ENCODE results near the gene NPHP4. TPM values are rescaled to one million over a fixed set of nuclear protein-coding genes. Genes with fewer than 3 reads are reported as not detected.
A peak's percentile ranks its signal among the peaks of the same experiment; 100 is the strongest.

NPHP4 gene
- total RNA-seq, 1 donor: 8.0 TPM

- Histone ChIP-seq H3K36me3 (ENCODE audit: insufficient read depth, low read length) (peaks cover 11% of the 10 kb centered on the region), H3K4me2 (ENCODE audit: insufficient read depth, low read length) (no peak overlapping the region), H3K4me1 (ENCODE audit: insufficient read depth, low read length) (no peaks in the 10 kb centered on the region), H3K27me3 (ENCODE audit: insufficient read depth, low read length) (no peaks in the 10 kb centered on the region), H3K4me3 (ENCODE audit: insufficient read depth, low read length) (no peak overlapping the region), H3K79me2 (ENCODE audit: insufficient read depth, low read length) (no peaks in the 10 kb centered on the region), H4K20me1 (ENCODE audit: insufficient read depth, low read length) (no peaks in the 10 kb centered on the region), H2AFZ (ENCODE audit: low read length) (no peak overlapping the region), H3K27ac (ENCODE audit: low read depth, low read length) (no peak overlapping the region), H3K9me3 (ENCODE audit: low read depth, low read length) (no peaks in the 10 kb centered on the region)
- peak; percentile 26 for DNase-seq (ENCODE audit: insufficient read length, low spot score, missing footprints)
- TF ChIP-seq CTCF (IDR thresholded peaks at IDR 0.05; ENCODE audit: extremely low read depth, low read depth, low read length): no peak
These were observed 116.1 kb downstream of the NPHP4 start for GRCh38 chr1:5876094-5876650.

- peak; percentile 59 for DNase-seq (ENCODE audit: insufficient read length, low spot score, missing footprints)
- Histone ChIP-seq H3K36me3 (ENCODE audit: insufficient read depth, low read length) (peaks cover 11% of the 10 kb centered on the region), H3K4me2 (ENCODE audit: insufficient read depth, low read length) (no peak overlapping the region), H3K4me3 (ENCODE audit: insufficient read depth, low read length) (no peak overlapping the region), H2AFZ (ENCODE audit: low read length) (no peak overlapping the region), H4K20me1 (ENCODE audit: insufficient read depth, low read length) (no peaks in the 10 kb centered on the region), H3K79me2 (ENCODE audit: insufficient read depth, low read length) (no peaks in the 10 kb centered on the region), H3K9me3 (ENCODE audit: low read depth, low read length) (no peaks in the 10 kb centered on the region), H3K27me3 (ENCODE audit: insufficient read depth, low read length) (no peaks in the 10 kb centered on the region), H3K27ac (ENCODE audit: low read depth, low read length) (no peak overlapping the region), H3K4me1 (ENCODE audit: insufficient read depth, low read length) (no peaks in the 10 kb centered on the region)
- no peak for TF ChIP-seq CTCF (IDR thresholded peaks at IDR 0.05; ENCODE audit: extremely low read depth, low read depth, low read length)
These were observed 116.8 kb downstream of the NPHP4 start for GRCh38 chr1:5875345-5875910.

GRCh38 chr1:5874416-5875110, 117.7 kb downstream of the NPHP4 start:
- Histone ChIP-seq H3K4me2 (ENCODE audit: insufficient read depth, low read length) (no peak overlapping the region), H2AFZ (ENCODE audit: low read length) (no peak overlapping the region), H3K27ac (ENCODE audit: low read depth, low read length) (no peak overlapping the region), H3K9me3 (ENCODE audit: low read depth, low read length) (no peaks in the 10 kb centered on the region), H3K4me3 (ENCODE audit: insufficient read depth, low read length) (no peak overlapping the region), H4K20me1 (ENCODE audit: insufficient read depth, low read length) (no peaks in the 10 kb centered on the region), H3K4me1 (ENCODE audit: insufficient read depth, low read length) (no peaks in the 10 kb centered on the region), H3K27me3 (ENCODE audit: insufficient read depth, low read length) (no peaks in the 10 kb centered on the region), H3K79me2 (ENCODE audit: insufficient read depth, low read length) (no peaks in the 10 kb centered on the region), H3K36me3 (ENCODE audit: insufficient read depth, low read length) (peaks cover 4% of the 10 kb centered on the region)
- DNase-seq (ENCODE audit: insufficient read length, low spot score, missing footprints): no peak
- TF ChIP-seq CTCF (IDR thresholded peaks at IDR 0.05; ENCODE audit: extremely low read depth, low read depth, low read length): no peak

- Histone ChIP-seq H3K36me3 (ENCODE audit: insufficient read depth, low read length) (peaks cover 4% of the 10 kb centered on the region), H3K9me3 (ENCODE audit: low read depth, low read length) (no peaks in the 10 kb centered on the region), H3K79me2 (ENCODE audit: insufficient read depth, low read length) (no peaks in the 10 kb centered on the region), H3K4me1 (ENCODE audit: insufficient read depth, low read length) (no peaks in the 10 kb centered on the region), H2AFZ (ENCODE audit: low read length) (no peak overlapping the region), H3K27me3 (ENCODE audit: insufficient read depth, low read length) (no peaks in the 10 kb centered on the region), H3K27ac (ENCODE audit: low read depth, low read length) (no peak overlapping the region), H3K4me2 (ENCODE audit: insufficient read depth, low read length) (no peak overlapping the region), H3K4me3 (ENCODE audit: insufficient read depth, low read length) (no peak overlapping the region), H4K20me1 (ENCODE audit: insufficient read depth, low read length) (peaks cover 3% of the 10 kb centered on the region)
- no peak for TF ChIP-seq CTCF (IDR thresholded peaks at IDR 0.05; ENCODE audit: extremely low read depth, low read depth, low read length)
- no peak for DNase-seq (ENCODE audit: insufficient read length, low spot score, missing footprints)
These were observed 118.7 kb downstream of the NPHP4 start for GRCh38 chr1:5873556-5873955.
